ENCODE results near the gene PON1. TPM values are rescaled to one million over a fixed set of nuclear protein-coding genes. Genes with fewer than 3 reads are reported as not detected.
A peak's percentile ranks its signal among the peaks of the same experiment; 100 is the strongest.

PON1 gene
- total and polyA plus RNA-seq, 5 experiments from 2014 or later: not detected

GRCh38 chr7:95330204-95330960, 6.0 kb upstream of the PON1 start:
- DNase-seq: peak in 3 of 10 donors; percentile 26 to 33 (median 31)
- POLR2A ChIA-PET: no interaction called here

GRCh38 chr7:95327356-95327755, 3.0 kb upstream of the PON1 start:
- Mint-ChIP-seq H3K4me3 (no peak overlapping the region), H3K9me3 (peaks cover 0 to 6% (median 0%) of the 10 kb centered on the region in 9 donors), H3K27ac (no peak overlapping the region), H3K27me3 (peaks cover 4 to 18% (median 11%) of the 10 kb centered on the region in 5 donors), H3K4me1 (peaks cover 6 to 19% (median 14%) of the 10 kb centered on the region in 4 donors), H3K36me3 (peaks cover 0 to 7% (median 2%) of the 10 kb centered on the region in 3 donors)
- POLR2A ChIA-PET: no interaction called here
- no peak for DNase-seq
- no peak for ATAC-seq

More at GRCh38 chr7:95330204-95330960, 6.0 kb upstream of the PON1 start:
- Mint-ChIP-seq H3K27me3 (peaks cover 1 to 17% (median 5%) of the 10 kb centered on the region in 5 donors), H3K9me3 (peaks cover 0 to 6% (median 0%) of the 10 kb centered on the region in 9 donors), H3K36me3 (peaks cover 0 to 7% (median 2%) of the 10 kb centered on the region in 3 donors), H3K4me1 (peaks cover 6 to 14% (median 13%) of the 10 kb centered on the region in 4 donors), H3K27ac (peak overlapping the region; percentile 41 to 85 (median 70)), H3K4me3 (peak overlapping the region; percentile 70 to 84 (median 74))
- peak; percentile 55 to 59 for ATAC-seq

- H3K4me1 Mint-ChIP-seq: peaks cover 0 to 5% (median 3%) of the 10 kb centered on the region in 4 donors
- POLR2A ChIA-PET: no interaction called here
- peaks cover 4 to 18% (median 11%) of the 10 kb centered on the region in 5 donors for H3K27me3 Mint-ChIP-seq
- peaks cover 0 to 7% (median 2%) of the 10 kb centered on the region in 3 donors for H3K36me3 Mint-ChIP-seq
- DNase-seq (no peak), ATAC-seq (no peak)
- H3K27ac Mint-ChIP-seq: no peak overlapping the region
- H3K9me3 Mint-ChIP-seq: peaks cover 0 to 6% (median 0%) of the 10 kb centered on the region in 9 donors
- no peak overlapping the region for H3K4me3 Mint-ChIP-seq
Measured at GRCh38 chr7:95323410-95324129, 762 bp downstream of the PON1 start.

DNA sequence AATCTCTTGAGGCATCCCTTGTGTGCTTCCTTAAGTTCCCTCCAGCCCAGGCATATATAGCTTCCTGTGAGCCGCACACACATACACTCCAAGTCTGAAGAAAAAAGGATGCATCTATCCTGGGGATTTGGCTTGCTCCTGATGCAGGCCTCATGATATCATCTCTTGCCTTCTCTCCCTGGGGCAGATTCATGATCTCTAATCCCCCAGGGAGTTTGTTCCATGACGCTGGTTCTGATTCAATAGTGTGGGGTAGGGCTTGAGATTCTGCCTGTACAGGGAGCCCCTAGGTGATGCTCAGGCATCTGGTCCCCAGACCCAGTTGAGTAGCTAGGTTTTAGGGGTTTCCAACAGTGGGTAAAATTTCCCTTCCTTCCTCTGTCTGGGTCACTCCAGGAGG, 1.5 kb downstream of the PON1 start:
- POLR2A ChIA-PET: no interaction called here
- Mint-ChIP-seq H3K4me1 (peaks cover 0 to 5% (median 3%) of the 10 kb centered on the region in 4 donors), H3K27ac (no peak overlapping the region), H3K36me3 (peaks cover 0 to 5% (median 2%) of the 10 kb centered on the region in 3 donors), H3K4me3 (no peak overlapping the region), H3K9me3 (peaks cover 0 to 6% (median 0%) of the 10 kb centered on the region in 9 donors), H3K27me3 (peaks cover 4 to 17% (median 11%) of the 10 kb centered on the region in 5 donors)
- ATAC-seq (no peak), DNase-seq (no peak)

GRCh38 chr7:95322396-95322795, 1.9 kb downstream of the PON1 start:
- ATAC-seq (no peak), DNase-seq (no peak)
- Mint-ChIP-seq H3K4me3 (no peak overlapping the region), H3K4me1 (peaks cover 0 to 5% (median 3%) of the 10 kb centered on the region in 4 donors), H3K27me3 (peaks cover 4 to 12% (median 11%) of the 10 kb centered on the region in 5 donors), H3K27ac (no peak overlapping the region), H3K36me3 (peaks cover 0 to 2% (median under 1%) of the 10 kb centered on the region in 3 donors), H3K9me3 (peaks cover 0 to 4% (median 0%) of the 10 kb centered on the region in 9 donors)
- POLR2A ChIA-PET: no interaction called here

DNA sequence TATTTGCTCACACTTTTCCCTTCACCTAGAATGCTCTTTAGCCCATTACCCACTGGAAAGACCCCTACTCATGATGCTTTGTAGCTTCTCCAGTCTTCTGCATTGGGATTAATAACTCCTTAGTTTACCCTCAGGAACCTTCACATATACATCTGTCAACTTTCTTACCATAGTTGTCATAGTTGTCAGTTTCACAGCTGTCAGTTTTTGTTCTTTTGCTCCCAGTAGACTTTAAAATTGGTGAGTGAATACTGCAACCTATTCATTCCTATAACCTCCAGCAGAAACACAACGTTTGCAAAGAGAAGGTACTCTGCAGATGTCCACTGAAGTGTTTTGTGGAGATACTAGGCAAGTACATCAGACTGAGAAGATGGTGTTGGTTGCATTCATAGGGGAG, 2.6 kb downstream of the PON1 start:
- Mint-ChIP-seq H3K4me1 (peaks cover 0 to 5% (median 3%) of the 10 kb centered on the region in 4 donors), H3K27me3 (peaks cover 4 to 12% (median 11%) of the 10 kb centered on the region in 5 donors), H3K9me3 (no peaks in the 10 kb centered on the region), H3K27ac (no peak overlapping the region), H3K36me3 (peaks cover 0 to 2% (median 0%) of the 10 kb centered on the region in 3 donors), H3K4me3 (no peak overlapping the region)
- no peak for DNase-seq
- POLR2A ChIA-PET: no interaction called here
- ATAC-seq: no peak

GRCh38 chr7:95320651-95321050, 3.7 kb downstream of the PON1 start:
- Mint-ChIP-seq H3K9me3 (no peaks in the 10 kb centered on the region), H3K4me3 (no peak overlapping the region), H3K27me3 (peaks cover 2 to 10% (median 5%) of the 10 kb centered on the region in 5 donors), H3K27ac (no peak overlapping the region), H3K36me3 (no peaks in the 10 kb centered on the region), H3K4me1 (peaks cover 0 to 5% (median 3%) of the 10 kb centered on the region in 4 donors)
- POLR2A ChIA-PET: no interaction called here
- no peak for DNase-seq
- no peak for ATAC-seq

DNA sequence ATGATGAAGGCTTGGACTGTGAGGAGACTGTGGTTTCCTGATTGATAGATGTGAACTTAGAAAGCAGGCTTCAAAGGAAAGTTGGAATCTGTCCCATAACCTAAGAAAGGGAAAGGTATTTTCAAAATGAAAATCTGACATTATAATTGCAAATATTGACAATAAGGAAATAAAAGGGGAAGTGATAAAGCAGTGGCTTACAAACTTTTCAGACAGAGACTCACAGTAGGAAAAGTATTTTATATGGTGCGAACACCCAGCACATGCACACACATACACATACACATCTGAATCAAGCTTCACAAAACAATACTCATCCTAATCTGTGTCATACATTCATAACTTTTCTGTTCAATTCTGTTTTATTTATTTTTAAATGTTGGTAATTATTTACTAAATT, 4.8 kb downstream of the PON1 start:
- H3K4me3 Mint-ChIP-seq: no peak overlapping the region
- H3K36me3 Mint-ChIP-seq: no peaks in the 10 kb centered on the region
- POLR2A ChIA-PET: no interaction called here
- no peak for ATAC-seq
- no peak overlapping the region for H3K27ac Mint-ChIP-seq
- no peaks in the 10 kb centered on the region for H3K9me3 Mint-ChIP-seq
- no peak for DNase-seq
- no peaks in the 10 kb centered on the region for H3K4me1 Mint-ChIP-seq
- H3K27me3 Mint-ChIP-seq: peaks cover 0 to 2% (median under 1%) of the 10 kb centered on the region in 5 donors

DNA sequence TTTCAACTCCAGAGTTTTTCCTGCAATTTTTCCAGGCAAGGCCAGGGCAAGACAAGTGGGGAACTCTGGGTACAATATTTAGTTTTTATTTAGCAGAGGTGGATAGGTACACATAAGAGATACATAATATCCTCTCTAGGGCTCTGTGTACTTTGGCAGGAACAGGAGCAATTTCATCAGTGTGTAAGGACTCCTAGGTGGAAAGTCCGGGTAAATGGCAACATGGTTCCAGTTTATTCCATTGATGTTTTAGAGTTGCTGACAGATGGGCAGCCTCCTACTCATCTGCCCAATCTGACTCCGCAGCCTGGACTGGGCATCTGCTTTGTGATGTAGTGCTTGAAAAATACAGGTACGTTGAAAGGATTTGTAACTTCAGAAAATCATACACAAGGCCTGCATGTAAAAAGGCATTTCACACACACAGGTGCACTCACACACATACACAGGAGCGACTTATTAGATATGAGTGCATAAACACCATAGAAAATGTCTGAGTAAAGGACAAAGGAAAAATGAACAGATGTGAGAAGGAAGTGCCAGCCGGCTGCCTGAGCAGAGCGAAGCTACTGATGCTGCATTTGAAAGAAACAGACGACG, 5.7 kb downstream of the PON1 start:
- H3K27ac Mint-ChIP-seq: no peak overlapping the region
- H3K27me3 Mint-ChIP-seq: peaks cover 1 to 10% (median 3%) of the 10 kb centered on the region in 5 donors
- no peaks in the 10 kb centered on the region for H3K4me1 Mint-ChIP-seq
- POLR2A ChIA-PET: no interaction called here
- H3K36me3 Mint-ChIP-seq: no peaks in the 10 kb centered on the region
- H3K4me3 Mint-ChIP-seq: no peak overlapping the region
- no peaks in the 10 kb centered on the region for H3K9me3 Mint-ChIP-seq
- no peak for ATAC-seq
- DNase-seq: no peak

DNA sequence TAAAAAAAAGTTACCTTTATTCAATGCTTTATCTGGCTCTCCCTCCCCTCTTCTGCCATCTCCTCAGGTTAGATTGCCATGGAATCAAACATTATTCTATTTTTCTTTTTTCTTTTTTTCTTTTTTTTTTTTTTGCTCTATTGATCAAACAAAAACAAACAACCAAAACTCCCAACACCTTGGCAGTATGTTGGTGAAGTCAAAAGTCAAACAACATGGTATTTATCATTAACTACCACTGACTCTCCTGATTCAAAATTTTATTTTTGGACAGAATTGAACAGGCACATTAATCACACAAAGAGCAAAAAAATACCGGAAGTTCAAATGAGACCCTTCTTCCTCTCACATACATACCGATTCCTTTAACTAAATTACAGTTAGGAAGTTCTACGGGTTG, 6.4 kb downstream of the PON1 start:
- Mint-ChIP-seq H3K27ac (peak overlapping the region in 1 of 10 donors; percentile 29), H3K36me3 (no peaks in the 10 kb centered on the region)

DNA sequence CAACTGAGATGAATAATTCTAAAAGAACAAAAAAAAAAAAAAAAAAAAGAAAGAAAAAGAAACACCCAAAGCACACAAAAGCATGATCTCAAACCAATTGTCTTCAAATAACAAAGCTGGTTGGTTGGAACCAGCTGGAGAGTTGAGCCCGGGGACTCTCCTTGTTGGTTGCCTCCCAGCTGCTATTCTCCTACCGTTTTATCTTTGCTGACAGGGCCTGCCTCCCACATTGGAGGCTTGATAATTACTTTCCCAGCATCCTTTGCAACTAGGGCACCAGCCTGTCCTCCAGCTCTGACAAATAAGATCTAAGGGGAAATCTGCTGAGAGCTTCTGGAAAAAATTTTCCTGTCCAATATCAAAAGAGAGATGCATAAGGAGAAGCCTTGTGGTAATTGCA, 6.8 kb downstream of the PON1 start:
- no peak overlapping the region for H3K27ac Mint-ChIP-seq
- ATAC-seq: no peak
- H3K4me1 Mint-ChIP-seq: no peaks in the 10 kb centered on the region
- no peaks in the 10 kb centered on the region for H3K36me3 Mint-ChIP-seq
- no peak overlapping the region for H3K4me3 Mint-ChIP-seq
- no peak for DNase-seq
- POLR2A ChIA-PET: no interaction called here
- no peaks in the 10 kb centered on the region for H3K9me3 Mint-ChIP-seq
- peaks cover 1 to 21% (median 6%) of the 10 kb centered on the region in 5 donors for H3K27me3 Mint-ChIP-seq

More for the DNA sequence above, 6.4 kb downstream of the PON1 start:
- POLR2A ChIA-PET: no interaction called here
- H3K4me3 Mint-ChIP-seq: no peak overlapping the region
- H3K27me3 Mint-ChIP-seq: peaks cover 1 to 16% (median 3%) of the 10 kb centered on the region in 5 donors
- DNase-seq (no peak), ATAC-seq (no peak)
- H3K4me1 Mint-ChIP-seq: no peaks in the 10 kb centered on the region
- H3K9me3 Mint-ChIP-seq: no peaks in the 10 kb centered on the region

DNA sequence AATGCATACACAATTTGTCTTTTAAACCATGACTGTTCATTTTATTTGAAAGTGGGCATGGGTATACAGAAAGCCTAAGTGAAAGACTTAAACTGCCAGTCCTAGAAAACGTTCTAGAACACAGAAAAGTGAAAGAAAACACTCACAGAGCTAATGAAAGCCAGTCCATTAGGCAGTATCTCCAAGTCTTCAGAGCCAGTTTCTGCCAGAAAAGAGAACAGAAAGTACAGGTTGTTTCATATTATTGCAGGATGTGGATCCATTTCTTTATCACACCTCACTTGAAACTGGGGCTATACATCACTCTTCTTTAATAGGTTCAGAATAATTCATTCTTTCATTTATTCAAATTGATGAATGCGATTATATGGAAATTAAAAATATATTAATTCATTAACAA, 7.7 kb downstream of the PON1 start:
- POLR2A ChIA-PET: no interaction called here
- no peak overlapping the region for H3K4me3 Mint-ChIP-seq
- H3K36me3 Mint-ChIP-seq: no peaks in the 10 kb centered on the region

DNA sequence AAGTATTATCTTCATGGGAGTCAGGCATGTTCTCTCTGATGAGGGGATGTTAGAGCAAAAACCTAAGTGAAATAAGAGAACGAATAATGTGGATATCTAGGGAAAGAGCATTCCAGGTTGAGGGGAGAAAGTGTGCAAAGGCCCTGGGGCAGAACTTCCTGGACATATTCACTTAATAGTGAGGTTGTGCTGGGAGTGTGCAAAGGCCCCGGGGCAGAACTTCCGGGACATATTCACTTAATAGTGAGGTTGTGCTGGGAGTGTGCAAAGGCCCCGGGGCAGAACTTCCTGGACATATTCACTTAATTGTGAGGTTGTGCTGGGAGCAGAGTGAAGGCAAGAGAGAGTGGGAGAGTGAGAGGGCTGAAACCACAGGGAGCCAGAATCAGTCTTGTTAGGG, 11.8 kb downstream of the PON1 start:
- ATAC-seq: no peak

More for the DNA sequence above, 7.7 kb downstream of the PON1 start:
- Mint-ChIP-seq H3K4me1 (no peaks in the 10 kb centered on the region), H3K27ac (no peak overlapping the region), H3K27me3 (peaks cover 1 to 27% (median 9%) of the 10 kb centered on the region in 5 donors), H3K9me3 (peaks cover 0 to 2% (median 0%) of the 10 kb centered on the region in 9 donors)
- ATAC-seq (no peak), DNase-seq (no peak)

More for the DNA sequence above, 11.8 kb downstream of the PON1 start:
- no peak overlapping the region for H3K4me3 Mint-ChIP-seq
- no peak overlapping the region for H3K27ac Mint-ChIP-seq
- no peak for DNase-seq
- H3K36me3 Mint-ChIP-seq: no peaks in the 10 kb centered on the region
- no peaks in the 10 kb centered on the region for H3K4me1 Mint-ChIP-seq
- peaks cover 0 to 2% (median 0%) of the 10 kb centered on the region in 9 donors for H3K9me3 Mint-ChIP-seq
- POLR2A ChIA-PET: no interaction called here
- H3K27me3 Mint-ChIP-seq: peaks cover 1 to 27% (median 12%) of the 10 kb centered on the region in 5 donors
